Thyroid gland (tissue), 4 donors: ENCODE results near the gene ALG11. TPM values are rescaled to one million over a fixed set of nuclear protein-coding genes. Genes with fewer than 3 reads are reported as not detected.

Experiments used
- DNase-seq, 2 donors: peaks; one replicate each; pipeline ENCODE4 v3.0.0-alpha.2; 2019
- H3K27ac ChIP-seq, 3 donors: fragments of 200-600 bp; sonication (generic); 1 replicate in 2 of 3; 2 replicates in 1 of 3; pipeline ENCODE4 v1.5.1; 2016 to 2019; ENCODE audit warnings: mild to moderate bottlenecking in 1 of 3, moderate library complexity in 1 of 3
- H3K27me3 ChIP-seq: fragments of 200-600 bp; sonication (generic); one replicate; pipeline ENCODE4 v1.5.1; 2019
- H3K36me3 ChIP-seq, 2 donors: fragments of 200-600 bp; sonication (generic); one replicate each; pipeline ENCODE4 v1.5.1; 2016 to 2019
- H3K4me1 ChIP-seq, 2 donors: fragments of 200-600 bp; sonication (generic); one replicate each; pipeline ENCODE4 v1.5.1; 2017 to 2019
- H3K4me3 ChIP-seq, 3 donors: fragments of 200-600 bp; sonication (generic); replicated peaks in 1 of 3; 1 replicate in 2 of 3; 2 replicates in 1 of 3; pipeline ENCODE4 v1.5.1; 2016; ENCODE audit warnings: mild to moderate bottlenecking in 1 of 3
- H3K9me3 ChIP-seq: fragments of 200-600 bp; sonication (generic); one replicate; pipeline ENCODE4 v1.5.1; 2017
- POLR2A ChIP-seq, 2 donors: fragments of 450-650 bp; IDR thresholded peaks; one replicate each; pipeline ENCODE4 v1.6.1; 2017; ENCODE audit warnings: antibody characterized with exemption in 2 of 2, mild to moderate bottlenecking in 2 of 2, moderate library complexity in 1 of 2
- WGBS, 2 donors: methylation state at CpG; one replicate each; pipeline ENCODE4 v1.1.5; 2017; 5-methylcytosine and 5-hydroxymethylcytosine counted together
- intact Hi-C: fragments of 100-400 bp; cut with DNase I; formaldehyde crosslinking; loops from one replicate; pipeline ENCODE4 v1.15.1; 2023
- total RNA-seq, 4 donors: library from RNA; depleted of rRNA; stranded (reverse); fragments of >200 nt; gene quantifications; one replicate each; pipeline ENCODE4 v1.2.3, GENCODE V29; 2016
- TF ChIP-seq, protein P1 (sequence below), 6 experiments: fragments of 200-600 bp in 3 of 6; fragments of 450-650 bp in 3 of 6; sonication (generic) in 3 of 6; IDR thresholded peaks; one replicate each; pipeline ENCODE4 v1.5.1; 2016 to 2019; ENCODE audit warnings: antibody characterized with exemption in 6 of 6, mild to moderate bottlenecking in 2 of 6, inconsistent platforms in 1 of 6, moderate library complexity in 1 of 6

The ALG11 gene
- total RNA-seq, 4 donors from 2014 or later: 23.4 to 42.1 (median 39.0) TPM

DNA sequence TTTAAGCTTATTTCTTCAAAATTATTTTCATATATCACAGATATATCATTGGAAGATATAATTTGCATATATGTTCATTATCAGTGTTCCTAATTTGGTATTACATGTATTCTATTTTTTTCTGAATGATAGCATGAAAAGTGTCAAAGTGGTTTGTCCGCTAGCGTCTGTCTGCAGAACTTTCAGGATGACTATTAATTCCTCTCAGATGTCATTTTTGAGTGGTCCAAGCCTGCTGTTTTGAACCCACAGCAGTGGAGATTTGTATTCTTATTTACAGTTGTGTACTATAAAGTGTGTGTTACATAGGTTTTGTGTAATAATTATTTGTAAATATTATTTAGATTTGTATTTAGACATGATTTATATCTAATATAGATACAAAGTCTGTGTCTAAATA is 20.8 kb downstream of the ALG11 start:
- Histone ChIP-seq H3K27me3 (no peaks in the 10 kb centered on the region), H3K36me3 (no peaks in the 10 kb centered on the region), H3K27ac (no peak overlapping the region), H3K4me1 (no peaks in the 10 kb centered on the region), H3K4me3 (no peak overlapping the region), H3K9me3 (no peaks in the 10 kb centered on the region)
- no peak for DNase-seq
- intact Hi-C loops: no loop called here
- WGBS, 2 donors: 88 to 94% methylated on average over 2 of the region's 2 CpGs
- TF ChIP-seq POLR2A (IDR thresholded peaks at IDR 0.05): no peak

DNA sequence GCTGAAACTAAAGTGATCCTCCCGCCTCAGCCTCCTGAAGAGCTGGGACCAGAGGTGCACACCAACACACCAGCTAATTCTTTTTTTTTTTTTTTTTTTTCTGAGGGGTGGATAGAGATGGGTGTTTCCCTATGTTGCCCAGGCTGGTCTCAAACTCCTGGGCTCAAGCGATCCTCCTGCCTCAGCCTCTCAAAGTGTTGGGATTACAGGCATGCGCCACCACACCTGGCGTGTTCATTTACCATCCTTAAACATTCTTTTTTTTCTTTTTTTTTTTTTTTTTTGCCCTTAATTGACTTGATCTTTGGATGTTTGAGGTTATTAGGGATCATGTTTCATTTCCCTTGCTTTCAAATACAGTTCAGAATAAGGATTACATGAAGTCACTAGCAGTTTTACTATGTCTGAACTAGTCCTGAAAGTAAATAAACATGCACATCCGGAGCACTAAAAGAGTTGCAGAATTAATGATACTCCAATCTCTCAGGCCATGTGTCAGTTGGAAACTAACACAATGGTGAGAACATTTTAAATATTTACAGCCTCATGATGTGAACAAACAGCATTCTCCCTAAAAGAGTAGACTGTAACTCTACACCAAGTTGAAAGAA is 22.5 kb downstream of the ALG11 start:
- Histone ChIP-seq H3K4me1 (no peaks in the 10 kb centered on the region), H3K9me3 (no peaks in the 10 kb centered on the region), H3K4me3 (no peak overlapping the region), H3K27me3 (no peaks in the 10 kb centered on the region), H3K27ac (no peak overlapping the region), H3K36me3 (no peaks in the 10 kb centered on the region)
- DNase-seq: no peak
- WGBS, 2 donors: 88 to 95% methylated on average over 5 of the region's 5 CpGs
- TF ChIP-seq POLR2A (IDR thresholded peaks at IDR 0.05): no peak
- TF ChIP-seq, protein P1, sequence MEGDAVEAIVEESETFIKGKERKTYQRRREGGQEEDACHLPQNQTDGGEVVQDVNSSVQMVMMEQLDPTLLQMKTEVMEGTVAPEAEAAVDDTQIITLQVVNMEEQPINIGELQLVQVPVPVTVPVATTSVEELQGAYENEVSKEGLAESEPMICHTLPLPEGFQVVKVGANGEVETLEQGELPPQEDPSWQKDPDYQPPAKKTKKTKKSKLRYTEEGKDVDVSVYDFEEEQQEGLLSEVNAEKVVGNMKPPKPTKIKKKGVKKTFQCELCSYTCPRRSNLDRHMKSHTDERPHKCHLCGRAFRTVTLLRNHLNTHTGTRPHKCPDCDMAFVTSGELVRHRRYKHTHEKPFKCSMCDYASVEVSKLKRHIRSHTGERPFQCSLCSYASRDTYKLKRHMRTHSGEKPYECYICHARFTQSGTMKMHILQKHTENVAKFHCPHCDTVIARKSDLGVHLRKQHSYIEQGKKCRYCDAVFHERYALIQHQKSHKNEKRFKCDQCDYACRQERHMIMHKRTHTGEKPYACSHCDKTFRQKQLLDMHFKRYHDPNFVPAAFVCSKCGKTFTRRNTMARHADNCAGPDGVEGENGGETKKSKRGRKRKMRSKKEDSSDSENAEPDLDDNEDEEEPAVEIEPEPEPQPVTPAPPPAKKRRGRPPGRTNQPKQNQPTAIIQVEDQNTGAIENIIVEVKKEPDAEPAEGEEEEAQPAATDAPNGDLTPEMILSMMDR (IDR thresholded peaks at IDR 0.05): no peak
- intact Hi-C loops: no loop called here

DNA sequence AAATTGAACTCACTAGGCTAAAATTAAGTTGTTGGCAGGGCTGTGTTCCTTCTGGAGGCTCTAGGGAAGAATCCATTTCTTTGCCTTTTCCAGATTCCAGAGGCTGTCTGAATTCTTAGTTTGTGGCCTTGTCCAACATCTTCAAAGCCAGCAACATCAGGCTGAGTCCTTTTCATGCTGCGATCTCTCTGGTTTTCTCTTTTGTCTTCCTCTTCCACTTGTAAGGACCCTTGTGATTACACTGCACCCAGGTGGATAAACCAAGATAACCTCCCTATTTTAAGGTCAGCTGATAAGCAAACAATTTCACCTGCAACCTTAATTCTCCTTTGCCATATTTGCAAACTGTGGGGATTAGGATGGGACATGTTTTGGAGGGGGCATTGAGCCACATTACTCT is 23.8 kb downstream of the ALG11 start:
- intact Hi-C loops: no loop called here
- TF ChIP-seq POLR2A (IDR thresholded peaks at IDR 0.05): no peak
- TF ChIP-seq, protein P1 (IDR thresholded peaks at IDR 0.05): no peak

DNA sequence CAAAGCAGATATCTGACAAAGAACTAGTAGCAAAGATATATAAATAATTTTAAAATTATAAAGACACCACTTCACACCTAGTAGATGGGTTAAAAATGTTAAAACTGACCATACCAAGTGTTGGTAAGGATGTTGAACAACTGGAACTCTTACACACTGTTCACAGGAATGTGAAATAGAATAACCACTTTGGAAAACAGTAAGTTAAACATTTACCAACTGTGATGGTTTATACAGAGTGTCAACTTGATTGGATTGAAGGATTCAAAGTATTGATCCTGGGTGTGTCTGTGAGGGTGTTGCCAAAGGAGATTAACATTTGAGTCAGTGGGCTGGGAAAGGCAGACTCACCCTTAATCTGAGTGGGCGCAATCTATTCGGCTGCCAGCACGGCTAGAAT is 31.5 kb downstream of the ALG11 start:
- 94 to 100% methylated on average over 3 of the region's 3 CpGs for WGBS, 2 donors
- no peak overlapping the region for H3K4me3 ChIP-seq
- TF ChIP-seq, protein P1 (IDR thresholded peaks at IDR 0.05): no peak
- TF ChIP-seq POLR2A (IDR thresholded peaks at IDR 0.05): no peak
- H3K27ac ChIP-seq: no peak overlapping the region
- intact Hi-C loops: no loop called here
- no peaks in the 10 kb centered on the region for H3K4me1 ChIP-seq
- no peaks in the 10 kb centered on the region for H3K27me3 ChIP-seq
- DNase-seq: no peak
- H3K36me3 ChIP-seq: no peaks in the 10 kb centered on the region
- no peaks in the 10 kb centered on the region for H3K9me3 ChIP-seq

More for the DNA sequence above, 23.8 kb downstream of the ALG11 start:
- no peaks in the 10 kb centered on the region for H3K36me3 ChIP-seq
- H3K4me1 ChIP-seq: no peaks in the 10 kb centered on the region
- no peak for DNase-seq
- WGBS, 2 donors: 88 to 93% methylated on average over 1 of the region's 1 CpG
- no peak overlapping the region for H3K4me3 ChIP-seq
- no peaks in the 10 kb centered on the region for H3K27me3 ChIP-seq
- H3K27ac ChIP-seq: no peak overlapping the region
- no peaks in the 10 kb centered on the region for H3K9me3 ChIP-seq

DNA sequence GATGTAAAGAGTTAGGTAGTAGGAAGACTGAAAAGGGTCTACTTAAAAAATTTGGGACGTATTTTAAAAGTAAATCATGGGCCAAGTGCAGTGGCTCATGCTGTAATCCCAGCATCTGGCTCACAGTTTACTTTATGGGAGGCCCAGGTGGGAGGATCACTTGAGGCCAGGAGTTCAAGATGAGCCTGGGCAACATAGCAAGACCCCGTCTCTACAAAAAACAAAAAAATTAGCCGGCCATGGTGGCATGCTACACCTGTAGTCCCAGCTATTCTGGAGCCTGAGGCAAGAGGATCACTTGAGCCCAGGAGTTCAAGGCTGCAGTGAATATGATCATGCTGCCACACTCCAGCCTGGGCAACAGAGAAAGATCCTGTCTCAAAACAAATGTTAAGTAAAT is 35.3 kb downstream of the ALG11 start:
- 89 to 93% methylated on average over 3 of the region's 3 CpGs for WGBS, 2 donors
- TF ChIP-seq POLR2A (IDR thresholded peaks at IDR 0.05): no peak
- TF ChIP-seq, protein P1 (IDR thresholded peaks at IDR 0.05): no peak
- no peaks in the 10 kb centered on the region for H3K27me3 ChIP-seq

More for the DNA sequence above, 35.3 kb downstream of the ALG11 start:
- intact Hi-C loops: no loop called here
- H3K4me3 ChIP-seq: no peak overlapping the region
- H3K36me3 ChIP-seq: no peaks in the 10 kb centered on the region
- no peaks in the 10 kb centered on the region for H3K4me1 ChIP-seq
- no peaks in the 10 kb centered on the region for H3K9me3 ChIP-seq
- DNase-seq: no peak
- H3K27ac ChIP-seq: no peak overlapping the region
